HCT116 (cell line): Measurements from ENCODE around the gene NHLRC4. TPM values are rescaled to one million over a fixed set of nuclear protein-coding genes. Genes with fewer than 3 reads are reported as not detected.

Source experiments
- ATAC-seq: fragments of 200-7000 bp; cut with Tn5 transposase; 2 replicates; pipeline ENCODE4 v1.9.1; 2020; ENCODE audit warnings: mild to moderate bottlenecking, moderate library complexity
- BruUV-seq: library from RNA; stranded (reverse); fragments of 400-500 nt; replicated peaks from 2 replicates; lab custom pipeline; 2021; lab: Mats Ljungman, UMichigan
- CTCF ChIA-PET: fragments of 300-600 bp; sonication (Branson Sonifier 250); formaldehyde crosslinking; loops from one replicate; lab custom pipeline; 2021; ENCODE audit warnings: antibody characterized with exemption; lab: Charles Lee
- POLR2A ChIA-PET: fragments of 300-600, 350-600 bp; sonication (Branson Sonifier 250); formaldehyde crosslinking; loops from one replicate; lab custom pipeline; 2021; ENCODE audit warnings: antibody characterized with exemption; lab: Charles Lee
- RAD21 ChIA-PET, 2 experiments: fragments of 300-600 bp; sonication (Branson Sonifier 250); formaldehyde crosslinking; loops; one replicate each; lab custom pipeline; 2023; ENCODE audit warnings: low total read pairs in 2 of 2; ENCODE audit not compliant: uncharacterized antibody in 2 of 2, unreplicated experiment in 2 of 2, low non-redundant PET in 1 of 2; lab: Charles Lee
- DNase-seq: peaks from one replicate; pipeline ENCODE4 v3.0.0-alpha.2; 2010; ENCODE audit warnings: low read depth, low spot score
- H2AFZ ChIP-seq: fragments of 200-600 bp; shearing (Covaris generic), sonication (generic); 2 replicates; pipeline ENCODE4 v1.6.1; 2017; ENCODE audit warnings: low read depth, mixed run types, mixed read lengths, antibody characterized with exemption, low read length; ENCODE audit not compliant: poor library complexity, severe bottlenecking
- H3K27ac ChIP-seq: 2 replicates; pipeline ENCODE4 v1.5.1; 2012; ENCODE audit warnings: low read depth, low read length
- H3K27me3 ChIP-seq: fragments of 200-600 bp; sonication (generic); 2 replicates; pipeline ENCODE4 v1.6.1; 2016; ENCODE audit warnings: mixed run types, low read length, mixed read lengths; ENCODE audit not compliant: insufficient read depth
- H3K36me3 ChIP-seq, 2 experiments: fragments of 200-500 bp in 1 of 2; fragments of 200-600 bp in 1 of 2; sonication (Bioruptor generic) in 1 of 2; sonication (generic) in 1 of 2; 2 replicates each; pipeline versions ENCODE4 v1.5.1 to v1.6.1; 2014 to 2016; ENCODE audit warnings: low read length in 2 of 2, inconsistent platforms in 1 of 2, mixed read lengths in 1 of 2, mixed run types in 1 of 2; ENCODE audit not compliant: insufficient read depth in 2 of 2, control insufficient read depth in 1 of 2
- H3K4me1 ChIP-seq, 2 experiments: fragments of 200-600 bp in 1 of 2; sonication (generic) in 1 of 2; 2 replicates each; pipeline versions ENCODE4 v1.5.1 to v1.6.1; 2012 to 2017; ENCODE audit warnings: low read length in 2 of 2, inconsistent platforms in 1 of 2, mild to moderate bottlenecking in 1 of 2, mixed read lengths in 1 of 2, mixed run types in 1 of 2, moderate library complexity in 1 of 2; ENCODE audit not compliant: insufficient read depth in 2 of 2, control insufficient read depth in 1 of 2
- H3K4me2 ChIP-seq: fragments of 200-600 bp; sonication (generic); 2 replicates; pipeline ENCODE4 v1.6.1; 2017; ENCODE audit warnings: mixed run types, low read length, mixed read lengths
- H3K4me3 ChIP-seq, 2 experiments: fragments of 200-600 bp in 1 of 2; sonication (generic) in 1 of 2; replicated peaks in 1 of 2; 2 replicates each; pipeline ENCODE4 v1.5.1; 2011 to 2016; ENCODE audit warnings: low read length in 2 of 2, control low read depth in 1 of 2, low read depth in 1 of 2, mild to moderate bottlenecking in 1 of 2, mixed read lengths in 1 of 2, mixed run types in 1 of 2
- H3K79me2 ChIP-seq: fragments of 200-600 bp; sonication (generic); 2 replicates; pipeline ENCODE4 v1.6.1; 2017; ENCODE audit warnings: mild to moderate bottlenecking, mixed run types, low read length, moderate library complexity, mixed read lengths; ENCODE audit not compliant: insufficient read depth
- H3K9ac ChIP-seq: fragments of 200-600 bp; sonication (generic); 2 replicates; pipeline ENCODE4 v1.6.1; 2016; ENCODE audit warnings: low read length, mixed read lengths
- H3K9me2 ChIP-seq: fragments of 200-600 bp; sonication (generic), shearing (Covaris generic); 2 replicates; pipeline ENCODE4 v1.6.1; 2017; ENCODE audit warnings: mixed run types, mild to moderate bottlenecking, moderate library complexity; ENCODE audit not compliant: insufficient read depth
- H3K9me3 ChIP-seq, 2 experiments: fragments of 200-500 bp in 1 of 2; fragments of 200-600 bp in 1 of 2; sonication (Bioruptor generic) in 1 of 2; sonication (generic) in 1 of 2; 2 replicates each; pipeline ENCODE4 v1.6.1; 2014 to 2017; ENCODE audit warnings: low read length in 2 of 2, mixed read lengths in 2 of 2, inconsistent platforms in 1 of 2, low read depth in 1 of 2, mild to moderate bottlenecking in 1 of 2, mixed run types in 1 of 2, moderate library complexity in 1 of 2; ENCODE audit not compliant: control insufficient read depth in 1 of 2, insufficient read depth in 1 of 2
- H4K20me1 ChIP-seq: fragments of 200-600 bp; sonication (generic), shearing (Covaris generic); 2 replicates; pipeline ENCODE4 v1.6.1; 2017; ENCODE audit warnings: mixed run types, mild to moderate bottlenecking, moderate library complexity; ENCODE audit not compliant: insufficient read depth
- CEBPB ChIP-seq: IDR thresholded peaks from 2 replicates; pipeline ENCODE4 v1.6.1; 2012; ENCODE audit warnings: low read depth
- EGR1 ChIP-seq: IDR thresholded peaks from 2 replicates; pipeline ENCODE4 v1.6.1; 2012; ENCODE audit warnings: low read depth
- EZH2phosphoT487 ChIP-seq: fragments of 200-600 bp; IDR thresholded peaks from 2 replicates; pipeline ENCODE4 v1.6.1; 2018; ENCODE audit warnings: antibody characterized with exemption, borderline replicate concordance
- SIN3A ChIP-seq: IDR thresholded peaks from 2 replicates; pipeline ENCODE4 v1.6.1; 2012; ENCODE audit warnings: low read depth
- ZFX ChIP-seq: fragments of 450-650 bp; IDR thresholded peaks from 2 replicates; pipeline ENCODE4 v1.6.1; 2017
- intact Hi-C: fragments of 100-400 bp; cut with micrococcal nuclease; formaldehyde crosslinking; loops from 2 replicates; pipeline ENCODE4 v1.10.0; 2022
- total RNA-seq: library from RNA; stranded (reverse); gene quantifications from one replicate; pipeline ENCODE4 v1.2.1, GENCODE V29; 2021; ENCODE audit not compliant: unreplicated experiment
- TF ChIP-seq, protein P1 (sequence below), 3 experiments: fragments of 200-600 bp in 1 of 3; sonication (generic) in 1 of 3; IDR thresholded peaks in 2 of 3; conservative IDR thresholded peaks in 1 of 3; 2 replicates each; pipeline ENCODE4 v1.5.1; 2012 to 2017; ENCODE audit warnings: low read depth in 2 of 3, low read length in 2 of 3, antibody characterized with exemption in 1 of 3, borderline replicate concordance in 1 of 3, control low read depth in 1 of 3, mild to moderate bottlenecking in 1 of 3, mixed read lengths in 1 of 3, mixed run types in 1 of 3, moderate library complexity in 1 of 3; ENCODE audit not compliant: insufficient read depth in 1 of 3
- TF ChIP-seq, protein P2 (sequence below): IDR thresholded peaks from 2 replicates; pipeline ENCODE4 v1.6.1; 2012

Gene NHLRC4
- total RNA-seq, 1 experiment from 2014 or later: 0.22 TPM

DNA sequence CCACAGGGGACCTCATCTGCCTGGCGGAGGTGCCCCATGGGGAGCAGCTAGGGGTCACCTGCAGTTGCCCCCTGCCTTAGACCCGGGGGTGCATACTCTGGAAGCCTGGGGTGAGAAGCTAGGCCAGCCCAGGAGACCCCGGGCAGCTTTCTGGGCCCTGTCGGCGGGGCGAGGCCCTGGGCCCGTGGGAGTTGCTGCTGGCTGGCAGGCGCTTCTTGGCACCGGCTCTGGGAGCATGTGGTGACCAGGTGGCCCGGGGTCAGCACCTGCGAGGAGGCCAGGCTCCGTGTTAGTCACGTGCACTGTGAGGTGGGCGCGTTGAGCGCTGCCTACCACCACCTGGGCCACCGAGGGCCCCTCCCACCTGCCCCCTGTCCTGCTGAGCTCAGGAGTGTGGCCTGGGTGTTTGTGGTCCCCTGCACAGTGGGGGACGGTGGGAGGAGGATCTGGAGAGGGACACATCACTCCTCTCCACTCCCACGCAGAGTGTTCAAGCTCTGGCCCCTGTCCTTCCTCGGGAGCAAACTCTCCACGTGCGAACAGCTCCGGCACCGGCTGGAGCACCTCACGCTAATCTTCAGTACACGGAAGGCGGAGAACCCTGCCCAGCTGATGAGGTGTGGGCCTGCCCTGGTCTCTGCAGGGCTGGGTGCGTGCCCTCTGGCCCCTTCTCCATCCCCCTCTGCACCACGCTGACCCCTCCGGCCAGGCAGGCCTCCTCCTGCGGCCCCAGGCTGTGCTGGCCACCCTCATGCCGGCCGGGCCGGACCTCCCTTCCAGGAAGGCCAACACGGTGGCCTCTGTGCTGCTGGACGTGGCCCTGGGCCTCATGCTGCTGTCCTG, 8.8 kb downstream of the NHLRC4 start:
- CTCF ChIA-PET: no interaction called here
- Histone ChIP-seq H3K4me1 (no peaks in the 10 kb centered on the region), H3K36me3 (no peaks in the 10 kb centered on the region), H3K4me2 (no peak overlapping the region), H2AFZ (no peak overlapping the region), H3K27ac (no peak overlapping the region), H3K27me3 (no peaks in the 10 kb centered on the region), H4K20me1 (no peaks in the 10 kb centered on the region), H3K9me3 (no peaks in the 10 kb centered on the region), H3K9me2 (no peaks in the 10 kb centered on the region), H3K79me2 (peaks cover 5% of the 10 kb centered on the region; the same call in 1 of the 2 replicates), H3K9ac (no peak overlapping the region), H3K4me3 (no peak overlapping the region)
- intact Hi-C loops: no loop called here
- BruUV-seq: no TSS peak
- POLR2A ChIA-PET: no interaction called here
- TF ChIP-seq EZH2phosphoT487: no peak
- TF ChIP-seq, protein P1, sequence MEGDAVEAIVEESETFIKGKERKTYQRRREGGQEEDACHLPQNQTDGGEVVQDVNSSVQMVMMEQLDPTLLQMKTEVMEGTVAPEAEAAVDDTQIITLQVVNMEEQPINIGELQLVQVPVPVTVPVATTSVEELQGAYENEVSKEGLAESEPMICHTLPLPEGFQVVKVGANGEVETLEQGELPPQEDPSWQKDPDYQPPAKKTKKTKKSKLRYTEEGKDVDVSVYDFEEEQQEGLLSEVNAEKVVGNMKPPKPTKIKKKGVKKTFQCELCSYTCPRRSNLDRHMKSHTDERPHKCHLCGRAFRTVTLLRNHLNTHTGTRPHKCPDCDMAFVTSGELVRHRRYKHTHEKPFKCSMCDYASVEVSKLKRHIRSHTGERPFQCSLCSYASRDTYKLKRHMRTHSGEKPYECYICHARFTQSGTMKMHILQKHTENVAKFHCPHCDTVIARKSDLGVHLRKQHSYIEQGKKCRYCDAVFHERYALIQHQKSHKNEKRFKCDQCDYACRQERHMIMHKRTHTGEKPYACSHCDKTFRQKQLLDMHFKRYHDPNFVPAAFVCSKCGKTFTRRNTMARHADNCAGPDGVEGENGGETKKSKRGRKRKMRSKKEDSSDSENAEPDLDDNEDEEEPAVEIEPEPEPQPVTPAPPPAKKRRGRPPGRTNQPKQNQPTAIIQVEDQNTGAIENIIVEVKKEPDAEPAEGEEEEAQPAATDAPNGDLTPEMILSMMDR (IDR thresholded peaks at IDR 0.05 in 2 of 3, conservative IDR thresholded peaks at IDR 0.05 in 1 of 3; ENCODE audit: borderline replicate concordance in 1 of 3, insufficient read depth in 1 of 3, low read depth in 2 of 3, low read length in 2 of 3): no peak
- no peak for TF ChIP-seq EGR1
- TF ChIP-seq, protein P2, sequence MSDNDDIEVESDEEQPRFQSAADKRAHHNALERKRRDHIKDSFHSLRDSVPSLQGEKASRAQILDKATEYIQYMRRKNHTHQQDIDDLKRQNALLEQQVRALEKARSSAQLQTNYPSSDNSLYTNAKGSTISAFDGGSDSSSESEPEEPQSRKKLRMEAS: no peak
- no peak for TF ChIP-seq CEBPB
- TF ChIP-seq ZFX: no peak
- no peak for TF ChIP-seq SIN3A
- ATAC-seq: no peak
- no peak for DNase-seq
- RAD21 ChIA-PET: no interaction called here
